Glomerular visceral epithelial cell (primary cell): ENCODE results near the gene NDUFB2.
"Not testable (repeated sequence)": the region's sequence is repeated elsewhere in the genome, so short reads cannot be mapped to it uniquely, and the experiment has no call there.

Experiments
- DNase-seq: peaks from one replicate; pipeline ENCODE4 v3.0.0-alpha.2; 2016; ENCODE audit errors: extremely low spot score

Gene NDUFB2

GRCh38 chr7:140672382-140673062 lies 24.0 kb upstream of the NDUFB2 start, which contains the start of gene ADCK2:
ADCK2 (plus strand) TSS chr7:140672945; CDS start chr7:140673331, 386 bp downstream.
- DNase-seq: peak; percentile 54

GRCh38 chr7:140673063-140673773 lies 23.3 kb upstream of the NDUFB2 start:
- no peak for DNase-seq

- DNase-seq: no peak
Observed at GRCh38 chr7:140673774-140674155, 22.7 kb upstream of the NDUFB2 start.

- no peak for DNase-seq
Observed at GRCh38 chr7:140674356-140674800, 22.1 kb upstream of the NDUFB2 start.

- DNase-seq: peak; percentile 73
Observed at GRCh38 chr7:140674899-140675701, 21.4 kb upstream of the NDUFB2 start.

- DNase-seq: no peak
Observed at GRCh38 chr7:140675726-140676125, 20.8 kb upstream of the NDUFB2 start.

DNA sequence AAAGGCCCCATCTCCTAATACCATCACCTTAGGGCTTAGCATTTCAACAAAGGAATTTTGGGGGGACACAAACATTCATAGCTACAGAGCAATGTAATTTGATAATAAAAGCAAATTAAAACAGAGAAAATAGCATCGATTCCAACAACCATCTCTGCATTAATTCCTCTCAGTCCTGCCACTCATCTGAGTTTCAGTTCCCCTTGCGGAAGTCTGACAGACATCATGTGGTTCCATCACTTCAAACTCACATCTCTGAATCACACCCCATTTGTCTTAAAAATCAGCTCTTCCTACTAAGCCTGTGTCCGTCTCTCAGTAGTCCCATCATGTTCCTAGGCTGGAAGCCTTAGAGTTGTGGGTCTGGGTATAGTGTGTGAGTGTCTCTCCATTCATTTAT lies 20.2 kb upstream of the NDUFB2 start:
- DNase-seq: no peak

GRCh38 chr7:140676956-140677355 lies 19.6 kb upstream of the NDUFB2 start:
- DNase-seq: not testable (repeated sequence)

GRCh38 chr7:140677496-140677895 lies 19.0 kb upstream of the NDUFB2 start:
- no peak for DNase-seq

DNA sequence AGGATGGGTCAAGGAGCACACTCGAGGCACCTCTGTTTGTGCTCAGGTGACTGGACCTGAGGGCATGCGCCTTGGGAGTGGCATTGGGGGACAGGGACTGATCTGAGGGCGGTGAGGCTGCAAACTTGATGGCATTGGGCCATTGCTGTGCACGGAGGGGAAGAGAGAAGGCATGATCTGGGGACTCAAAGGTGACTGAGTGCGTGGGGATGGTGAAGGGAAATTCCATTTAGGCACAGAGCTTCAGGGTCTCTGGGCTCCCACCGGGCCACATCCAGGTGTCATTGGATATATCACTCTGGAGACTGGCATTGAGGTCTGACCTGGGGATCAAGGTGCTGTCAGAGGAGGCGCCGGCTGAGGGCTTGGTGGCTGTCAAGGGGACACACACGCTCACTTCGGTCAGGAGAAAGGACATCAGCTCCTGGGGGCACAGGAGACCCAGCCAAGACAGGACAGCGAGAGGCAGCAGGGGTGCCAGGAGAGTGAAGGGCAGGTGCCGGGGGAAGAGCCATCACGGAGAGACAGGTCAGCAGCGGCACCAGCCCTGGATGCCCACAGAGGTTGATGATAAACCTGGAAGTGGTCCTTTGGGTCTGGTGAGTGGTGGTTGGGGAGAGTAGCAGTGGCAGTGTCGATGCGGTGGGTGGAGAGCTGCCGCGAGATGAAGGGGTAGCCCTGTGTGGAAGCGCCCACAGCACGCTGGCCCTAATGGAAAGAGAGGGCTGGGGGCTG lies 18.3 kb upstream of the NDUFB2 start:
- no peak for DNase-seq

DNA sequence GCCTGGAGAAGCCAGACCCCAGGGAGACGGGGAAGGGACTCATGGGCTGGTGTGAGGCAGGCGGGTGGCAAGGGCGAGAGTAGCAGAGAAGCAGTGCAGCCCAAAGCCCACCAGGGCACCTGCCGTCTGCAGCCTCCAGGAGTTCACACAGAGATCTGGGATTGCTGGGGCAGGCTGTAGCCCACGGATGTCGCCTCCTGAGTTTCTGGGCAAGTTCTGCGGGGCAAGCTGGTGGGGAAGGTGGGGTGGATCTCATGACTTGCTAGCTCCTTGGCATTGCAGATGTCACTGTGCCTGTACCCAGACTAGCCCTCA lies 17.7 kb upstream of the NDUFB2 start:
- DNase-seq: no peak

DNA sequence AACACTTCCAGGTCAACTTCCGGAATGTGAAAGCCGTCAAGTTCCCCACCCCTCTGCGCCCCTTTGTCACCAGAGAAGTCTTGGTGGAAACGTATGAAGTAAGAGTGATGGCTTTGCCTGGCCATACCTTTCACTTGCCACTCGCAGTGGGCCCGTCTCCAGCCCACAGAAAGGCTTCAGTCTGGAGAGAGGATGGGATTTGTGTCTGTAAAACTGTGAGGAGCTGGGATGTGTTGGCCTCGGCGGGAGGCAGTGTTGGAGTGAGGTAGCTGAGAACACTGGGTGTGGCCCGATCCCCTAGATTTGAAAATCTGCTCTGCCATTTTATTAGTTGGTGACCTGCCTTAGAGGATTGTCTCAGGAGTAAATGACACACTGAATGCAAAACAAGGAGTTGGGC lies 17.3 kb upstream of the NDUFB2 start:
- no peak for DNase-seq

DNA sequence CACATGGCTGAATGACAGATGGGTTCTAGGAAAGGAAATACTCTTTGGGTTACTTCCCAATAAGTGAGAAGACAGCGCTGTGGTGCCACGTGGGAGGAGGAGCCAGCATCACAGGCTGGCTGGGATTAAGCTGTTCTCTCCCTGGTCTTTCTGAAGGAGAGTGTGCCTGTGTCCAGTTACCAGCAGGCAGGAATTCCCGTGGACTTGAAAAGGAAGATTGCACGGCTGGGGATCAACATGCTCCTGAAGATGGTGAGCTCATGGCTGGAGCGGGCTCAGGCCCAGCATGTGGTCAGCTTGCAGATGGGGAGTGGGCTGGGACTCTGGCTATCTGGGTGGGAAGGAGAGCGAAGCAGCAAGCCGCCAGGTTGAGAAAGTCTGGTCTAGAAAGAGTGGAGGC lies 15.6 kb upstream of the NDUFB2 start:
- DNase-seq: no peak

- no peak for DNase-seq
Observed at GRCh38 chr7:140681766-140682165, 14.7 kb upstream of the NDUFB2 start.

- no peak for DNase-seq
Observed at GRCh38 chr7:140683657-140684056, 12.9 kb upstream of the NDUFB2 start.

DNA sequence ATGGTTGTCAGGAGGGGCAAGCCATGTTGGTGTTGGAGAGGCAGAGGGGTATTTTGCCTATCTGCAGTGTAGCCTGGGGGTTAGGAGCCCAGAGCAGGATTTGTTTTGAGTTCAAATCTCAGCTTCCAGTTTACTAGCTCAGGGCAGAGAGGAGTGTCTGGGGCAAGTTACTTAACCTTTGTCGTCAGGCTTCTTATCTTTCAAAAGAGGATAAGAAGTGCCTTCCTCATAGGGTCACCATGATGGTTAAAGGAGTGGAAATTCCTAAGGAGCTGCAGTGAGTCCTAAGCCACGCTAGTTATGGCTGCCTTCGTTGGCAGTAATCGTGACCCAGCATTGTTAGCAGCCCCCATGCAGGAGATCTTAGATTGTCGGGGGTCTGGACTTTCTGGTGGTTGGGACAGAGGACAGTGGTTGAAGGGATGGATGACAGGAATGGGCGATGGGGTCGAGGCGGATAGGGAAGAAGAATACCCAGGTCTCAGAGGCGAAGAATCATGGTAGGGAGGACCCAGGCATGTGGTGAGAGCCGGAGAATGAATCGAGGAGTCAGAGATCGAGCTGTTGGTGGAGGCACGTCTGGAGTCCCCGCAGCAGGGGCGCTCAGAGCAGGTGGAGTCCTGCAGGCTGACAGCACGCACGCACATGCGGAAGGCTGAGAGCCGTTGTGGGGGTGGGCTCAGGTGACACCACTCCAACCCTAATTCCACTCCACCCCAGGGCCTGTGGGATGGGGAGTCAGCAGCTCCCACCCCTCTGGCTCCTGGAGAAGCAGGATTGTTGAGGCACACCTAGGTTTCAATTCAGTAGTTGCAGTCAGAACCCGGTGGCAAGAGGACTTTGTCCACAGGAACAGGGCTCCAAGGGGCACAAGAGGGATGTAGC lies 12.2 kb upstream of the NDUFB2 start:
- DNase-seq: no peak

DNA sequence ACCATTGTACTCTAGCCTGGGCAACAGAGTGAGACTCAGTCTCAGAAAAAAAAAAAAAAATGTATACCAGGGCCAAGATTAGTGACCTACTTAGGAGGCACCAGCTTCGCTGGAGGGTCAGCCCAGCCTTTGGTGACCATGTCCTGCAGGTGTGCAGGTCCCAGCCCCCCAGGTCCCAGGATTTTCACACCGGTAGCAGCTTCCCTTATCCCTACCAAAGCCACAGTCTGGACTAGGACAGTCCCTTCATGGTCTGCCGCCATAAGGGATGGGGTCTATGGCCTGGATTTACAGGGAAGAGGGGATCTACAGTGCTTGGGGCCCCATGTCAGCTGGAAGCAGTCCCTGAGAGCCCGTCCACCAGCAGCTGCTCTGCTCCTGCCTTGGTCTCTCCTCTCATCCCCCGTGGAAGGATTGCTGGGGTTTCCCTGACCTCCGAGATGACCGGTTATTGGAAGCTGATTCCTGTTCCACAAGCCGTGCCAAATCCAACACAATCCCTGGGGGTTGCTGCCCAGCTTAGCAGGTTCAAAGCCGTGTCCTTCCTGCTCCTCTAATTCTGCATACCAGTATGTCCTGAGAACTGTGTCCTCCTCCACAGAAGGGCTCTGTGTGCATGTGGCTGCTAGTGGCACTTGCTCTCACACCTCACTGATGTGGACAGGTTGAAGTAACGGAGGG lies 11.0 kb upstream of the NDUFB2 start:
- no peak for DNase-seq

GRCh38 chr7:140686921-140687320 lies 9.6 kb upstream of the NDUFB2 start:
- DNase-seq: no peak

DNA sequence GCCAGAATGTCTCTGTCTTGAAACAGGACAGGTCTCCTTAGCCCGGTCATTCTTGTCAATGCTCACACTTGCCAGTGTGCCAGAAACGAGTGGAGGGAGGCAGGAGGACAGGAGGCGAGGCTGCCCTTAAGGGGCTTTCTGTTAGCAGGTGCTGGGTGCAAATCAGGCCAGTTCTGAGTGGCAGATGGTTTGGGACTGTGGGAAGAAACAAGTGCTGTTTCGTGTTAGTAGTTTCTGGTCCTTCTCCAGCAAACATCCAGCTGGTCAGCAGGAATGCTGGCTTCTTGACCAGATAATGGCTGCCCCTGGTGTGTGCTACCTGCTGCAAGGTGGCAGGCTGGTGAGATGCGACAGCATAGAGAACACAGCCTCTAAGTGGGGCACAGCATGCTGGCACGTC lies 8.2 kb upstream of the NDUFB2 start:
- DNase-seq: no peak
